Breast epithelium (tissue), 4 donors: ENCODE data around the gene CA10. TPM values are rescaled to one million over a fixed set of nuclear protein-coding genes. Genes with fewer than 3 reads are reported as not detected.

Source experiments
- DNase-seq, 2 donors: peaks; one replicate each; pipeline ENCODE4 v3.0.0-alpha.2; 2019; ENCODE audit warnings: low spot score in 2 of 2
- H3K27ac ChIP-seq, 2 donors: fragments of 200-600 bp; sonication (generic) in 1 of 2; one replicate each; pipeline ENCODE4 v1.5.1; 2016 to 2019; ENCODE audit warnings: mild to moderate bottlenecking in 1 of 2
- H3K27me3 ChIP-seq, 2 donors: fragments of 200-600 bp; sonication (generic) in 1 of 2; one replicate each; pipeline versions ENCODE4 v1.5.1 to v1.6.0; 2017 to 2019; ENCODE audit warnings: control low read depth in 1 of 2, mild to moderate bottlenecking in 1 of 2
- H3K36me3 ChIP-seq: fragments of 200-600 bp; one replicate; pipeline ENCODE4 v1.5.1; 2019
- H3K4me1 ChIP-seq, 2 donors: fragments of 200-600 bp; sonication (generic); one replicate each; pipeline ENCODE4 v1.5.1; 2016 to 2019; ENCODE audit warnings: control low read depth in 1 of 2
- H3K4me3 ChIP-seq, 3 donors: fragments of 200-600 bp; sonication (generic); 1 replicate in 2 of 3; 2 replicates in 1 of 3; pipeline ENCODE4 v1.5.1; 2016 to 2019; ENCODE audit warnings: mild to moderate bottlenecking in 3 of 3, moderate library complexity in 2 of 3
- H3K9me3 ChIP-seq, 2 donors: fragments of 200-600 bp; sonication (generic) in 1 of 2; one replicate each; pipeline ENCODE4 v1.5.1; 2016 to 2019; ENCODE audit warnings: control low read depth in 1 of 2
- CTCF ChIP-seq, 3 donors: fragments of 450-650 bp; IDR thresholded peaks; one replicate each; pipeline ENCODE4 v1.5.1; 2016 to 2017; ENCODE audit warnings: antibody characterized with exemption in 3 of 3, mild to moderate bottlenecking in 3 of 3, moderate library complexity in 3 of 3
- POLR2A ChIP-seq: fragments of 450-650 bp; IDR thresholded peaks from one replicate; pipeline ENCODE4 v1.6.1; 2016; ENCODE audit warnings: antibody characterized with exemption, mild to moderate bottlenecking, moderate library complexity
- POLR2AphosphoS5 ChIP-seq, 3 donors: sonication (generic); formaldehyde crosslinking; IDR thresholded peaks; one replicate each; pipeline ENCODE4 v1.6.1; 2017; ENCODE audit warnings: antibody characterized with exemption in 3 of 3
- intact Hi-C: fragments of 100-400 bp; cut with DNase I; formaldehyde crosslinking; loops from one replicate; pipeline ENCODE4 v1.15.1; 2023; ENCODE audit warnings: low total_unique reads
- total RNA-seq, 3 donors: library from RNA; depleted of rRNA; stranded (reverse); fragments of >200 nt; gene quantifications; one replicate each; pipeline ENCODE4 v1.1.0, GENCODE V29; 2016

CA10 gene
- total RNA-seq, 3 donors from 2014 or later, result not detected

- Histone ChIP-seq H3K9me3 (no peaks in the 10 kb centered on the region), H3K27me3 (no peaks in the 10 kb centered on the region), H3K4me3 (no peak overlapping the region), H3K36me3 (no peaks in the 10 kb centered on the region), H3K4me1 (no peaks in the 10 kb centered on the region), H3K27ac (no peak overlapping the region)
- DNase-seq, result no peak
- intact Hi-C loops, result no loop called here
- no peak for TF ChIP-seq POLR2A
- no peak for TF ChIP-seq POLR2AphosphoS5 (IDR thresholded peaks at IDR 0.05)
- TF ChIP-seq CTCF (IDR thresholded peaks at IDR 0.05), result no peak
Observed at GRCh38 chr17:51997723-51998122, 160.8 kb downstream of the CA10 start.

- Histone ChIP-seq H3K36me3 (no peaks in the 10 kb centered on the region), H3K9me3 (no peaks in the 10 kb centered on the region), H3K4me1 (no peaks in the 10 kb centered on the region), H3K4me3 (no peak overlapping the region), H3K27ac (no peak overlapping the region), H3K27me3 (no peaks in the 10 kb centered on the region)
- DNase-seq, result no peak
- intact Hi-C loops, result no loop called here
- TF ChIP-seq POLR2A (no peak), CTCF (IDR thresholded peaks at IDR 0.05) (no peak), POLR2AphosphoS5 (IDR thresholded peaks at IDR 0.05) (no peak)
Observed at GRCh38 chr17:51995797-51996403, 162.6 kb downstream of the CA10 start.

- Histone ChIP-seq H3K27me3 (no peaks in the 10 kb centered on the region), H3K36me3 (no peaks in the 10 kb centered on the region), H3K9me3 (no peaks in the 10 kb centered on the region), H3K27ac (no peak overlapping the region), H3K4me1 (no peaks in the 10 kb centered on the region), H3K4me3 (no peak overlapping the region)
- no peak for TF ChIP-seq POLR2AphosphoS5 (IDR thresholded peaks at IDR 0.05)
- no peak for TF ChIP-seq POLR2A
- TF ChIP-seq CTCF (IDR thresholded peaks at IDR 0.05), result no peak
- intact Hi-C loops, result no loop called here
- DNase-seq, result no peak
Observed at GRCh38 chr17:51992864-51993416, 165.6 kb downstream of the CA10 start.

- intact Hi-C loops, result loop anchor here (2.0 kb wide), 1 partner anchor 52 kb away; no protein-coding TSS in a partner anchor
- Histone ChIP-seq H3K4me1 (no peaks in the 10 kb centered on the region), H3K36me3 (no peaks in the 10 kb centered on the region), H3K4me3 (no peak overlapping the region), H3K9me3 (peaks cover 4 to 6% of the 10 kb centered on the region in 2 donors), H3K27me3 (no peaks in the 10 kb centered on the region), H3K27ac (no peak overlapping the region)
- DNase-seq, result no peak
- TF ChIP-seq POLR2A, result no peak
- TF ChIP-seq POLR2AphosphoS5 (IDR thresholded peaks at IDR 0.05), result no peak
- TF ChIP-seq CTCF (IDR thresholded peaks at IDR 0.05), result no peak
Observed at GRCh38 chr17:51971121-51971520, 187.4 kb downstream of the CA10 start.

GRCh38 chr17:51961689-51962088 lies 196.8 kb downstream of the CA10 start:
- Histone ChIP-seq H3K4me3 (no peak overlapping the region), H3K4me1 (no peaks in the 10 kb centered on the region), H3K9me3 (peaks cover 9 to 21% of the 10 kb centered on the region in 2 donors), H3K27ac (no peak overlapping the region), H3K36me3 (no peaks in the 10 kb centered on the region), H3K27me3 (no peaks in the 10 kb centered on the region)
- intact Hi-C loops, result no loop called here
- TF ChIP-seq POLR2A (no peak), POLR2AphosphoS5 (IDR thresholded peaks at IDR 0.05) (no peak), CTCF (IDR thresholded peaks at IDR 0.05) (no peak)
- no peak for DNase-seq
